Lower lobe of right lung (tissue), 2 donors: ENCODE results near the gene ATXN1. TPM values are rescaled to one million over a fixed set of nuclear protein-coding genes. Genes with fewer than 3 reads are reported as not detected.

Experiments
- ATAC-seq, 2 donors: fragments of 200-7000 bp; cut with Tn5 transposase; one replicate each; pipeline ENCODE4 v1.9.1; 2020 to 2022; ENCODE audit warnings: mild to moderate bottlenecking in 2 of 2, moderate library complexity in 2 of 2
- DNase-seq: peaks from one replicate; pipeline ENCODE4 v3.0.0-alpha.2; 2020
- H3K27ac ChIP-seq: fragments of 200-600 bp; one replicate; pipeline ENCODE4 v1.8.0; 2022
- H3K27me3 ChIP-seq: fragments of 200-600 bp; one replicate; pipeline ENCODE4 v1.8.0; 2022; ENCODE audit warnings: low read depth
- H3K36me3 ChIP-seq: fragments of 200-600 bp; one replicate; pipeline ENCODE4 v1.8.0; 2022; ENCODE audit warnings: mild to moderate bottlenecking
- H3K4me1 ChIP-seq: fragments of 200-600 bp; one replicate; pipeline ENCODE4 v1.8.0; 2022
- H3K4me3 ChIP-seq: fragments of 200-600 bp; one replicate; pipeline ENCODE4 v1.8.0; 2022; ENCODE audit warnings: mild to moderate bottlenecking
- H3K9me3 ChIP-seq: fragments of 200-600 bp; one replicate; pipeline ENCODE4 v1.8.0; 2022
- CTCF ChIP-seq: fragments of 200-600 bp; IDR thresholded peaks from one replicate; pipeline ENCODE4 v1.8.0; 2022; ENCODE audit warnings: antibody characterized with exemption, mild to moderate bottlenecking
- intact Hi-C: fragments of 100-400 bp; cut with DNase I; formaldehyde crosslinking; loops from one replicate; pipeline ENCODE4 v1.11.0; 2022
- total RNA-seq: library from RNA; stranded (reverse); fragmentation: NEBNext Ultra II Directional; extraction: Animal tissue kit (Norgen Biotek cat#: 25700); gene quantifications from one replicate; pipeline ENCODE4 v1.2.1, GENCODE V29; 2021
- donor health status: DM: no; HTN: yes; CAD: no; lungs with severe emphysema.

Gene ATXN1
- total RNA-seq, 1 donor from 2014 or later = 75.9 TPM

DNA sequence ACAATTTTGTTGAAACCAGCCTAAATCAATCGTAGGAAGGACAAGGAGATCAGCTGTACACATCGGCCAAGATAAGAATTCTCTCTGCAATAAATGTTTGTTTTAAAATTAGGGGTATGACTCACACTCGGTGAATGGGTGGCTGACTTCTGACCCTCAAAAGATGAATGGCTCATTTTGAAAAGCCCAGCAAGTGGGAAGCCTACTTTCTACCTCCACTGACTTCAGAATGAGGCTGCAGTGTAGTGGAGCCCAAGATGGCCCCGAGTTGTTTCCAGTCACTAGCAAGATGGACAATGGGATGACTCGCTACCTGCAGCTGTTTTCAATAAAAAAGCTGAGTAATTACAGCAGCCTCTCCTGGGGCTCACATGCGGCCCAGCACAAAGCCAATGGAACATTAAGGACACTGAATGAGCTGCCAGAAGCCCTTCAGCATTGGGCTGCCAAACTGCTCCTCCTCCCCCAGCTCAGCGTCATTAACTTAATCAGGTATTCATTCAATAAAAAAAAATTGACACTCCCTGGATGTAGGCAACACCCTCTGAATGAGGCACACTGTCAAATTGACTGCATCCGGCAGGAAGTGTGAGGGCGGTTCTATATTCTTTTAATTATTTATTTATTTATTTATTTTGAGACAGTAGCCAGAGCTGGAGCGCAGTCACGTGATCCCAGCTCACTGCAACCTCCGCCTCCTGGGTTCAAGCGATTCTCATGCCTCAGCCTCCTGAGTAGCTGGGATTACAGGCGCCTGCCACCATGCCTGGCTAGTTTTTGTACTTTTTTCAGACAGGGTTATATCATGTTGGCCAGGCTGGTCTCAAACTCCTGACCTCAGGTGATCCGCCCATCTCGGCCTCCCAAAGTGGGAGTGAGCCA is 415.6 kb downstream of the ATXN1 start:
- H3K27ac ChIP-seq = peak overlapping the region; percentile 19
- peaks cover 12% of the 10 kb centered on the region for H3K4me1 ChIP-seq
- ATAC-seq (peak; percentile 12 to 39), DNase-seq (no peak)
- no peaks in the 10 kb centered on the region for H3K27me3 ChIP-seq
- intact Hi-C loops = no loop called here
- H3K4me3 ChIP-seq = no peak overlapping the region
- H3K9me3 ChIP-seq = no peaks in the 10 kb centered on the region
- H3K36me3 ChIP-seq = no peaks in the 10 kb centered on the region
- TF ChIP-seq CTCF = no peak

- H3K27ac ChIP-seq = no peak overlapping the region
- no peak for ATAC-seq
- H3K27me3 ChIP-seq = no peaks in the 10 kb centered on the region
- no peaks in the 10 kb centered on the region for H3K36me3 ChIP-seq
- H3K4me1 ChIP-seq = peaks cover 12% of the 10 kb centered on the region
- no peak for DNase-seq
- no peak overlapping the region for H3K4me3 ChIP-seq
- H3K9me3 ChIP-seq = no peaks in the 10 kb centered on the region
- intact Hi-C loops = no loop called here
- TF ChIP-seq CTCF = no peak
These were observed 416.5 kb downstream of the ATXN1 start for GRCh38 chr6:16344756-16345155.

DNA sequence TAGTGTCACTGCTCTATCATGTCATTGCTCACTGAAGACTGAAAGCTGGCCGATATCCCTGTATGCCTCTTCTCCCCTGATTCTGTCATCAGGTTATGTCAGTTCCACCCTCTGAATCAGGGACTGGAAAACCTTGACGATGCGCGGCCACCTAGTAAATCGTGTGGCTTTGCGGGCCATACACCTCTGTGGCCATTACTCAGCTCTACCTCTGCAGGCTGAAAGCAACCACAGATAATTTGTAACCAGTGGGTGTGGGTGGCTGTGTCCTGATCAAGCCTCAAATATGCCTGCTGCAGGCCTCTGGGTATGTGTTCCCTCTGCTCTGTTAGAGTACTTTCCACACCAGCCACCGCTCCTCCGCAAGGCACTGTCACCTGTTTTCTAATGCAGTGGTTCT is 417.7 kb downstream of the ATXN1 start:
- H3K27me3 ChIP-seq = no peaks in the 10 kb centered on the region
- no peaks in the 10 kb centered on the region for H3K9me3 ChIP-seq
- DNase-seq = no peak
- no peak overlapping the region for H3K27ac ChIP-seq
- intact Hi-C loops = no loop called here
- TF ChIP-seq CTCF = no peak
- H3K36me3 ChIP-seq = no peaks in the 10 kb centered on the region
- H3K4me3 ChIP-seq = no peak overlapping the region
- H3K4me1 ChIP-seq = peaks cover 18% of the 10 kb centered on the region
- no peak for ATAC-seq

DNA sequence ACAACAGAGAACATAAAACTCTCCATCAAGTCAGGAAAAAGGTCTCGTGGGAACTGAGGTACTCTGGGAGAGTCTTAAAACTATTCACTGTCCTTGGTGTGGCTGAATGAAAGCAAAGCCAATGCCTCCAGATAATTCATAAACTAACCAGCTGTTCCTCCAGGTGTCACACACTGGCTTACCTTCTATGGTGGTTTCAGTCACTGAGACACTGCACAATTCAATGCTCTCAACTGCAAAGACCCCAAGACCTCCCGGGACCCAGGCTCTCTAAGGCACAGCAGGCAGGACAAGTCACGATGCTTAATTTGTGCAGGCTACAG is 422.0 kb downstream of the ATXN1 start:
- Histone ChIP-seq H3K4me3 (no peak overlapping the region), H3K27ac (no peak overlapping the region), H3K4me1 (peaks cover 41% of the 10 kb centered on the region), H3K27me3 (no peaks in the 10 kb centered on the region), H3K36me3 (no peaks in the 10 kb centered on the region), H3K9me3 (no peaks in the 10 kb centered on the region)
- intact Hi-C loops = no loop called here
- ATAC-seq = no peak
- DNase-seq = no peak
- TF ChIP-seq CTCF = no peak

DNA sequence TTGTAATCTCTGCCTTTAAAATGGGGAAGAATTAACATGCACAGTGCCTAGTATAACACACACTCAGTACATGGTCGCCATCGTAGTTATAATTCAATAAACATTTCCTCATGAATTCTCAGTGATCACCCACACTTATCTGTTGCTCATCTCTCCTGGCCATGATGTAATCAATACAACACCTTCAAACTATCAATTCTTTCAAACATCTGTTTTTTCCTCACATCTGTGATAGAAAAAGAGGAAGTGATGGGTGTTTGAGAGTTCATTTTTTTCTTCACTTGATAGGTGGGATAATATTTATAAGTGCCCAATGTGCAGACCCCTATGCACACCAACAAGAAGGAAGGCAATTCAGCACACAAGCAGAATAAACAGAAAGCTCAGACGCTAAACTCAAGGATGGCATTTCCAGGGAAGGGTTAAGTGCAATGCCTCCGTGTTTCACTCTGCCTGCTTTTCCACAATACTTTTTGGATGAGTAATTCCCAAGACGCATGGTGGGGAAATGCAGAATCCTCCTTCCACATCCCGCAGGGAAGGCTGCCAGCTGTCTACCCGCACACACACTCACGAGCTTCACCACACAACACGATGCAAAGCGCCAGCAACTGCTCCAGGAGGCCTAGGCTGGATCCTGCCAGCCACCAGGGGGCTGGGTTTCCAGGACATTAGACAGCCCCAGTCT is 422.5 kb downstream of the ATXN1 start:
- DNase-seq (no peak), ATAC-seq (peak; percentile 38 to 50)
- Histone ChIP-seq H3K4me3 (no peak overlapping the region), H3K27ac (no peak overlapping the region), H3K27me3 (no peaks in the 10 kb centered on the region), H3K4me1 (peaks cover 42% of the 10 kb centered on the region), H3K36me3 (no peaks in the 10 kb centered on the region), H3K9me3 (no peaks in the 10 kb centered on the region)
- intact Hi-C loops = no loop called here
- TF ChIP-seq CTCF = peak; percentile 33
